Prostate gland (tissue), 2 donors: ENCODE measurements around the gene CEP20.

ENCODE experiments used
- CTCF ChIP-seq, 4 experiments: fragments of 200-600 bp in 2 of 4; fragments of 450-650 bp in 2 of 4; sonication (generic) in 2 of 4; IDR thresholded peaks; 1 replicate in 3 of 4; 2 replicates in 1 of 4; pipeline ENCODE4 v1.5.1; 2016 to 2019; ENCODE audit warnings: antibody characterized with exemption in 4 of 4, mild to moderate bottlenecking in 2 of 4, moderate library complexity in 2 of 4
- POLR2A ChIP-seq: fragments of 450-650 bp; IDR thresholded peaks from one replicate; pipeline ENCODE4 v1.6.1; 2016; ENCODE audit warnings: antibody characterized with exemption, mild to moderate bottlenecking

DNA sequence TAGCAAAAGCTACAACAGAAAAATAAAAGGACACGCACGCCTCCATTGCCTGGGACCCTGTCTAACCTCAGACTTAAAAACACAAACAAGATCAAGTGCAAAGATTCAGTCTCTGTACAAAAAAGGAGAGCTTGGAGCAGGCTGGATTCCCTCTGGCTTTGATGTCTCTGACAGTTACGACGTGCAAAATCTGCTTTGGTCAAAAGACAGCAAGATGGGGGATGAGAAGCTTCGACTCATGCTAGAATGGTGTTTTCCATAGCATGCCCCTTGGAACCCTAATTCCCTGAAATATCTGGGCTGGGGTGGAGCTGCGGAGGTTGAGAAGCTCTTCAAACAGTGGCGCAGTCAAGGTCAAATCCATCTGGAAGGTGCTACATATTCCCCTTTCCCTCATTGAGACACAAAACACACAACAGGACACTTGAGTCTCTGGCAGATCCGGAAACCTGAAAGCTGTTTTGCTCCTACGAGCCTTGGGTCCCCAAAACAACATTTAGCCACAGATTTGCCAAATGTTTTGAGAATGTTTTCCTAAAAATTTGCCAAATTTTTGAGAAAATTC is 40.7 kb downstream of the CEP20 start:
- TF ChIP-seq CTCF (IDR thresholded peaks at IDR 0.05) (no peak), POLR2A (no peak)
